Aorta (tissue), 5 donors: ENCODE results near the gene P2RY13. TPM values are rescaled to one million over a fixed set of nuclear protein-coding genes. Genes with fewer than 3 reads are reported as not detected.

Experiments used
- ATAC-seq: fragments of 200-7000 bp; cut with Tn5 transposase; one replicate; pipeline ENCODE4 v1.9.1; 2022; ENCODE audit warnings: moderate library complexity; ENCODE audit not compliant: low FRiP score
- DNase-seq, 2 donors: peaks; one replicate each; pipeline ENCODE4 v3.0.0-alpha.2; 2020
- H3K27ac ChIP-seq, 2 donors: one replicate each; pipeline ENCODE4 v1.5.1; 2013; ENCODE audit warnings: low read length in 2 of 2, mild to moderate bottlenecking in 2 of 2, moderate library complexity in 2 of 2, control low read depth in 1 of 2, inconsistent platforms in 1 of 2, low read depth in 1 of 2
- H3K27me3 ChIP-seq, 2 donors: one replicate each; pipeline ENCODE4 v1.6.1; 2013; ENCODE audit warnings: control low read depth in 1 of 2, low read length in 1 of 2, mild to moderate bottlenecking in 1 of 2, moderate library complexity in 1 of 2; ENCODE audit not compliant: insufficient read depth in 2 of 2, control insufficient read depth in 1 of 2
- H3K36me3 ChIP-seq, 2 donors: one replicate each; pipeline ENCODE4 v1.6.1; 2013; ENCODE audit warnings: control low read depth in 1 of 2, low read length in 1 of 2, mild to moderate bottlenecking in 1 of 2; ENCODE audit not compliant: insufficient read depth in 2 of 2, control insufficient read depth in 1 of 2
- H3K4me1 ChIP-seq, 2 donors: one replicate each; pipeline ENCODE4 v1.6.1; 2013; ENCODE audit warnings: low read length in 2 of 2, control low read depth in 1 of 2, mild to moderate bottlenecking in 1 of 2, moderate library complexity in 1 of 2; ENCODE audit not compliant: insufficient read depth in 2 of 2, control insufficient read depth in 1 of 2
- H3K4me3 ChIP-seq, 2 donors: one replicate each; pipeline ENCODE4 v1.5.1; 2013; ENCODE audit warnings: low read length in 2 of 2, control low read depth in 1 of 2, mild to moderate bottlenecking in 1 of 2
- H3K9me3 ChIP-seq: one replicate; pipeline ENCODE4 v1.6.1; 2013; ENCODE audit warnings: mild to moderate bottlenecking, low read length; ENCODE audit not compliant: control insufficient read depth
- WGBS, 2 donors: extraction: QIAGEN DNeasy Blood & Tissue Kit; methylation state at CpG; one replicate each; pipeline ENCODE4 v1.1.7; 2013; 5-methylcytosine and 5-hydroxymethylcytosine counted together
- intact Hi-C, 2 donors: fragments of 100-400 bp; cut with DNase I; formaldehyde crosslinking; loops; one replicate each; pipeline versions ENCODE4 v1.14.2 to v1.15.0; 2022
- polyA plus RNA-seq, 2 donors: library from polyadenylated mRNA; stranded (reverse); fragments of 200-250 nt; gene quantifications; one replicate each; pipeline ENCODE4 v1.2.3, GENCODE V29; 2013
- total RNA-seq, 2 donors: library from RNA; stranded (reverse); fragmentation: NEBNext Ultra II Directional; extraction: Animal tissue kit (Norgen Biotek cat#: 25700); gene quantifications; one replicate each; pipeline ENCODE4 v1.2.1, GENCODE V29; 2021
- donor health status: healthy with polysubstance abuse.
- donor health status: Bipolar disorder and iron deficiency.
- donor health status: DM: no; HTN: no; CAD: no.
- donor health status: DM: no; HTN: no; CAD: no.
- donor health status: DM: yes; HTN: yes; CAD: no.

Gene P2RY13
- total and polyA plus RNA-seq, 4 donors, result 0.51 to 3.3 (median 2.7) TPM

DNA sequence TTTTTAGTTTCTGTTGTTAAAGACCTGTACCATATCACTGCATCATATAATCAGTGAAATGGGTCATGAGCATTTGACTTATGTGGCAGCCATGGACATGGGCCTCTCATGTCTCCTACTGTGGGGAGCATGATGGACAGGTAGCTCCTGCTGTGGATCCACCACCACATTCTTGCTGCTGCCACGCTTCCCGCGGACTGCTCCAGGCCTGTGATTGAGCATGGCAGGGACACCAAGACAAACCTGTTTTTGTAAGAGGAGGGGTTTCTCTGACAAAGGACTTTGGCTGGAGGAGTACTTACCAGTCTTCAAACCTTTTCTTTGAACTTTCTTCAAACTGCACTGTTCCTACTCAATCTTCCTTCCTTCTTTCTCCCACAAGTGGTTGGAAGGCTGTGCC, 33.1 kb downstream of the P2RY13 start:
- no peak overlapping the region for H3K27ac ChIP-seq
- no peaks in the 10 kb centered on the region for H3K27me3 ChIP-seq
- no peaks in the 10 kb centered on the region for H3K36me3 ChIP-seq
- ATAC-seq (no peak), DNase-seq (no peak)
- no peak overlapping the region for H3K4me3 ChIP-seq
- H3K4me1 ChIP-seq, result no peaks in the 10 kb centered on the region
- WGBS, 2 donors, result 79 to 95% methylated on average over 3 of the region's 3 CpGs
- H3K9me3 ChIP-seq, result no peaks in the 10 kb centered on the region
- intact Hi-C loops, result no loop called here

DNA sequence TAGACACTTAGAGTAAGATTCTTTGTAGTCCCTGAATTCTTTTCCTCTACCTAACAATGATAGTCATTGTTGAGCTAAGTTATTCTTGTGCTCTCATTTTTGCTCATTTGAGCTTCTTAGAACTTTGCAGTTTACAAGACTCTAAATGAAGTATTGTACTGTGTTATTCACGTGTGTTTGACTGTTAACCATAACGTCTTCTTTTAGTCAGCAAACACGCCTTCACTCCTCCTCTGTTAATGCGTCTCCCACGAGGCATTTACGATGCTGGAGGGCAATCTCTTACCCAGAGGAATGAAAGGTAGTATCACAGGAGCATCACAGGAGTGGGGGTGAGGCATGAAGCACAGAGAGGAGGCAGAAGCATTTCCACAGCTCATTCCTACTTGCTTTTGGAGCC, 36.2 kb downstream of the P2RY13 start:
- no peak overlapping the region for H3K4me3 ChIP-seq
- no peaks in the 10 kb centered on the region for H3K27me3 ChIP-seq
- WGBS, 2 donors, result 85 to 86% methylated on average over 6 of the region's 6 CpGs
- ATAC-seq, result no peak
- intact Hi-C loops, result no loop called here
- H3K9me3 ChIP-seq, result no peaks in the 10 kb centered on the region
- H3K4me1 ChIP-seq, result no peaks in the 10 kb centered on the region
- H3K27ac ChIP-seq, result no peak overlapping the region
- no peaks in the 10 kb centered on the region for H3K36me3 ChIP-seq
- no peak for DNase-seq

DNA sequence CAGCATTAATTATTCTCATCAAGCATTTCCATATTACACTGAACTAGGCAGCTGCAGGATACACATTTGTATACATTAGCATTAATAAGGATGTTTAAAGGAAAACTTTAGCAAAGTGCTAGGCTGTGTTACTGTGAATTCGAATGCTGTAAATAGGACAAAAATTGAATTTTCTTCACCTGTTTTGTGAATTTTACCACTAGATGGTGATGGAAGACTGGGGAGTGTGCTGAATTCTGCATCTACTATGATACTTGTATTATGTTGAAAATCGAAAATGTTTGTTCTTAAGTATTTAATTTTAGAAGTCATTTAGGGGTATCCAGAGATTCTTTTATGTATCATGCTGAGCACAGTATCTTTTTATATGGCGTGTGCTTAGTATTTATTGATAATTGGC, 38.7 kb downstream of the P2RY13 start:
- no peak overlapping the region for H3K27ac ChIP-seq
- no peaks in the 10 kb centered on the region for H3K4me1 ChIP-seq
- no peaks in the 10 kb centered on the region for H3K36me3 ChIP-seq
- DNase-seq, result no peak
- ATAC-seq, result no peak
- H3K27me3 ChIP-seq, result no peaks in the 10 kb centered on the region
- WGBS, 2 donors, result 48 to 49% methylated on average over 3 of the region's 3 CpGs
- no peak overlapping the region for H3K4me3 ChIP-seq
- intact Hi-C loops, result no loop called here
- no peaks in the 10 kb centered on the region for H3K9me3 ChIP-seq

DNA sequence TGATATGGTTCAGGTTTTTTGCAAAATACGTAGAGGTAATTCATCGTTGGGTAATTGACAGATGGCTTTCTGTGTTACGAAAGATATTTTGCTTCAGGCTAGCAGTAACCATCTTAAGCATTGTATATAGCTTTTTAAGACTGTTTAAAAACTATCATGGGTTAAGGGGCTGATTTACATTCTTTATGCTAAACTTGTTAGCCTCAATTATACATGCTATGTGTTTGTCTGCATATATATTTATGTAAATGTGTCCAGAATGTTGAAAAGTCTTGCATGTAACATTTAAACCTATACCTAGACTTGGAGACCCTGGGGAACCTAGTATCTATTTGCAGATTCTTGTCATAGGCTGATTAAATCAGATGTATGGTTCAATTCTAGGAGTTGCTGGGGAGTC, 39.9 kb downstream of the P2RY13 start:
- WGBS, 2 donors, result 48 to 59% methylated on average over 3 of the region's 3 CpGs
- H3K9me3 ChIP-seq, result no peaks in the 10 kb centered on the region
- intact Hi-C loops, result no loop called here
- no peaks in the 10 kb centered on the region for H3K4me1 ChIP-seq
- no peak overlapping the region for H3K27ac ChIP-seq
- ATAC-seq (no peak), DNase-seq (no peak)
- H3K4me3 ChIP-seq, result no peak overlapping the region
- H3K36me3 ChIP-seq, result no peaks in the 10 kb centered on the region
- H3K27me3 ChIP-seq, result no peaks in the 10 kb centered on the region

DNA sequence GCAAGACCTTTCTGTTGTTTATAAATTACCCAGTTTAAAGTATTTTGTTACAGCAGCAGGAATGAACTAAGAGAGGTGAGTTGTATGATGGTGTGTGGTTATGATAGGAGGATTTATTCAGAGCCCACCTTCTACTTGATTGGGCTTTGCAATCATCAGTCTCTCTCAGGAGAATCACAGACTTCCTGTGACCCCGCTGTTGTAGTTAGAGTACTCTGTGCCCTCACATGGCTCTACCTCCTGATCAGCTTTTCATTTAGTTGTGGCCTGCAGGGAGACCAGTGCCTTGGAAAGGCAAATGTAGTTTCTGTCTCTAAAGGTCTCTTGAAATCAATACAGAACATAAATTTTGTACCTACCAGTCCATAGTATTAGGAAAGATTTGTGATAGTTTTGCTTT, 43.4 kb downstream of the P2RY13 start:
- DNase-seq, result no peak
- 82 to 86% methylated on average over 1 of the region's 1 CpG for WGBS, 2 donors
- intact Hi-C loops, result no loop called here
- peaks cover 0 to 1% of the 10 kb centered on the region in 2 donors for H3K4me1 ChIP-seq
- H3K27me3 ChIP-seq, result no peaks in the 10 kb centered on the region
- no peaks in the 10 kb centered on the region for H3K36me3 ChIP-seq
- no peak overlapping the region for H3K27ac ChIP-seq
- ATAC-seq, result no peak
- no peaks in the 10 kb centered on the region for H3K9me3 ChIP-seq
- H3K4me3 ChIP-seq, result no peak overlapping the region

DNA sequence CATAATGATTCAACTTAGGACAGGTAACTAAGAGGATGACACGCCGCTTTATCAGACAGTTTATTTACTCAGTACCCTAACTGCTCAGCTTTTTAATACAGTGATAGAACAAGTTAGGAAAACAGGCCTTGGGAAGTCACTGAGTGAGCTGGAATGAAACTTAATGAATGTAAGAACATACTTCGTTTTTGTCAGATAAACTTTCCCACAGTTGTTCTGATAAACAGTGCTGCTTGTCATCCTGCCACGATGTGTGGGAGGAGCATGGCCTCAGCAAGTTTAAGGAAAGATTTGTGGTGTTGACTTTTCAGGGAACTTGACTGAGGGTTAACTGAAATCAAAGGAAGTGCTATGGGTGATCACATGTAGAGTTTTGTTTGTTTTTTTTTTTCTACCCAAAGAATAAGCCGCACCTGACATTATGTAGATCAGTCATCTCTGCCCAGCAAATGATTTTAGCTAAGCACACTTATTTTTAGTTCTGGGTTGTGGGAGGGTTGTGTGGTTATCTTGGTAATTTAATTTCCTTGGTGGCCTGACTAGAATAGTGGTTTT, 45.4 kb downstream of the P2RY13 start:
- H3K27ac ChIP-seq, result no peak overlapping the region
- intact Hi-C loops, result loop anchor here (2.0 to 5.0 kb wide), 2 partner anchors 57 to 117 kb away; no protein-coding TSS in a partner anchor
- ATAC-seq (no peak), DNase-seq (peak in 1 of 2 donors; percentile 52)
- H3K4me3 ChIP-seq, result no peak overlapping the region
- H3K36me3 ChIP-seq, result no peaks in the 10 kb centered on the region
- peaks cover 0 to 1% of the 10 kb centered on the region in 2 donors for H3K4me1 ChIP-seq
- WGBS, 2 donors, result 22 to 28% methylated on average over 5 of the region's 5 CpGs
- H3K27me3 ChIP-seq, result no peaks in the 10 kb centered on the region
- H3K9me3 ChIP-seq, result no peaks in the 10 kb centered on the region

DNA sequence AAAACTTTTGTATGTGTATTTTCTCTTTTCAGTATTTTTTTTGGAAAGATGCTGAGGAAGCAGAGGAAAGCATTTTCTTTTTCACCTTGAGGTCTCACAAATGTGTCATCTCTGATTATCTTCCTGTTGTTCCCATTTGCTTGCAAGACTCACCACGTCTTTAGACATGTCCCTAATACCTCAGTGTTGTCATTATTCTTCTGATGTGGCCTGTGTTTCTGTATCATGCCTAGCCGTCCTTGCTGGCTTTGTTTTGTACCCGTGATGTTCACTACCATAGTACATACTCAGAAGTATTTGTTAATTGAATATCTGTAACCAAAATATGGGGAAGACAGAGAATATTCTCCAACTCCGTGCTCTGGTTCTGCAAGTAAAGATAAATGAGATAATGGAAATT, 46.0 kb downstream of the P2RY13 start:
- intact Hi-C loops, result loop anchor here (2.0 to 5.0 kb wide), 2 partner anchors 57 to 116 kb away; no protein-coding TSS in a partner anchor
- no peak for DNase-seq
- no peak overlapping the region for H3K27ac ChIP-seq
- no peaks in the 10 kb centered on the region for H3K36me3 ChIP-seq
- 28 to 39% methylated on average over 4 of the region's 4 CpGs for WGBS, 2 donors
- H3K4me3 ChIP-seq, result no peak overlapping the region
- H3K27me3 ChIP-seq, result no peaks in the 10 kb centered on the region
- no peaks in the 10 kb centered on the region for H3K9me3 ChIP-seq
- no peak for ATAC-seq
- H3K4me1 ChIP-seq, result peaks cover 0 to 1% of the 10 kb centered on the region in 2 donors

DNA sequence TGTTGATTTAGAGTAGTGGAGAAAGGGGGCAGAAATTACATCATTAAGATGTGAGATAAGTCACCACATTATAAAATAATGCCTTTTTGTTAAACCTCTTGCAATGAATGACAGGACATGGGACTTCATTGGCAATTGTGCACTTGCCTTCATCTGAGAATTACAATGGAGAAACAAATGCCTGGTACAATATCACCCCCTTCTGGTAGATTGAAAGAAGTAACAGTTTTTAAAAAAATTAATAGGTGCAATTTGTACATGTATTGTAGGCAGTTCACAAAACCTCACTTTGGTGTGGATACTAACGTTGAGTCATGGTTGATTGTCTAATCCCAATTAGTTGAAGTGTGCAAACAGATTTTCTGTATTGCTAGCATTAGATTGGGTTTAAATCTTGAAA, 46.4 kb downstream of the P2RY13 start:
- DNase-seq (no peak), ATAC-seq (peak; percentile 78)

DNA sequence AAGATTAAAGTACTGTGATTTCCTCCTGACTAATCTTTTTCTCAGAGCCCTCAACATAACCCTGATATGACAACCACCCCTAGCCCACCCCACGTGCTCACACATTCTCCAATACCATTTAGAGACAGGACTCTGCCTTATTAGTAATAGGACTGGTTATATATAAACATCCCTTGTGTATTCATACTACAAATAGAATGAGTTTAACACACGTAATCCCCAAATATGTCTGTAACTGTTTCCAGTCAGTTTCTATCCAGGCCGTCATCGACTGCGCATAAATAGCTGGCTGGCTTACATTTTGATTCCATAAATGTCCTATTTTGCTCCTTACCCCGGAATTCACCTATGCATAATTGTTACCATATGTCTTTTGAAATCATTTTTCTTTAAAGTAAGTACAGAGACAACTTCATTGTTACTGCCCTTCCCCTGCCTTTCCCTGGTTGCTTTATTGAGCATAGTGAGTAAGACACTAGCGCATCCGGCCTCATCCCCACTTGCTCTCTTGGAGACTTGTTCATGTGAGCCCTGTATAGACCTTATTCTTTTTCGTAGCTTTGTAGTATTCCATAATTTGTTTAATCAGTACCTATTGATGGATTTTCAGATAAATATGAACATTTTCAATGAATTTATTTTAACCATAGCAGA, 47.6 kb downstream of the P2RY13 start:
- no peak for ATAC-seq
- H3K27ac ChIP-seq, result no peak overlapping the region

More for the DNA sequence above, 46.4 kb downstream of the P2RY13 start:
- WGBS, 2 donors, result 0% methylated on average over 1 of the region's 1 CpG
- Histone ChIP-seq H3K27me3 (no peaks in the 10 kb centered on the region), H3K27ac (no peak overlapping the region), H3K4me1 (peaks cover 0 to 1% of the 10 kb centered on the region in 2 donors), H3K4me3 (no peak overlapping the region), H3K9me3 (no peaks in the 10 kb centered on the region), H3K36me3 (no peaks in the 10 kb centered on the region)
- intact Hi-C loops, result loop anchor here (2.0 to 5.0 kb wide), 2 partner anchors 56 to 116 kb away; no protein-coding TSS in a partner anchor

More for the DNA sequence above, 47.6 kb downstream of the P2RY13 start:
- Histone ChIP-seq H3K36me3 (no peaks in the 10 kb centered on the region), H3K27me3 (no peaks in the 10 kb centered on the region), H3K4me1 (peaks cover 0 to 1% of the 10 kb centered on the region in 2 donors), H3K4me3 (no peak overlapping the region), H3K9me3 (no peaks in the 10 kb centered on the region)
- no peak for DNase-seq
- intact Hi-C loops, result loop anchor here (2.0 to 5.0 kb wide), 3 partner anchors 55 to 114 kb away; no protein-coding TSS in a partner anchor
- WGBS, 2 donors, result 47 to 57% methylated on average over 9 of the region's 9 CpGs
